Breast epithelium (tissue), 4 donors: ENCODE results near the gene MAFB. TPM values are rescaled to one million over a fixed set of nuclear protein-coding genes. Genes with fewer than 3 reads are reported as not detected.

Experiments
- DNase-seq, 2 donors: peaks; one replicate each; pipeline ENCODE4 v3.0.0-alpha.2; 2019; ENCODE audit warnings: low spot score in 2 of 2
- H3K27ac ChIP-seq, 2 donors: fragments of 200-600 bp; sonication (generic) in 1 of 2; one replicate each; pipeline ENCODE4 v1.5.1; 2016 to 2019; ENCODE audit warnings: mild to moderate bottlenecking in 1 of 2
- H3K27me3 ChIP-seq, 2 donors: fragments of 200-600 bp; sonication (generic) in 1 of 2; one replicate each; pipeline versions ENCODE4 v1.5.1 to v1.6.0; 2017 to 2019; ENCODE audit warnings: control low read depth in 1 of 2, mild to moderate bottlenecking in 1 of 2
- H3K36me3 ChIP-seq: fragments of 200-600 bp; one replicate; pipeline ENCODE4 v1.5.1; 2019
- H3K4me1 ChIP-seq, 2 donors: fragments of 200-600 bp; sonication (generic); one replicate each; pipeline ENCODE4 v1.5.1; 2016 to 2019; ENCODE audit warnings: control low read depth in 1 of 2
- H3K4me3 ChIP-seq, 3 donors: fragments of 200-600 bp; sonication (generic); 1 replicate in 2 of 3; 2 replicates in 1 of 3; pipeline ENCODE4 v1.5.1; 2016 to 2019; ENCODE audit warnings: mild to moderate bottlenecking in 3 of 3, moderate library complexity in 2 of 3
- H3K9me3 ChIP-seq, 2 donors: fragments of 200-600 bp; sonication (generic) in 1 of 2; one replicate each; pipeline ENCODE4 v1.5.1; 2016 to 2019; ENCODE audit warnings: control low read depth in 1 of 2
- CTCF ChIP-seq, 3 donors: fragments of 450-650 bp; IDR thresholded peaks; one replicate each; pipeline ENCODE4 v1.5.1; 2016 to 2017; ENCODE audit warnings: antibody characterized with exemption in 3 of 3, mild to moderate bottlenecking in 3 of 3, moderate library complexity in 3 of 3
- POLR2A ChIP-seq: fragments of 450-650 bp; IDR thresholded peaks from one replicate; pipeline ENCODE4 v1.6.1; 2016; ENCODE audit warnings: antibody characterized with exemption, mild to moderate bottlenecking, moderate library complexity
- POLR2AphosphoS5 ChIP-seq, 3 donors: sonication (generic); formaldehyde crosslinking; IDR thresholded peaks; one replicate each; pipeline ENCODE4 v1.6.1; 2017; ENCODE audit warnings: antibody characterized with exemption in 3 of 3
- intact Hi-C: fragments of 100-400 bp; cut with DNase I; formaldehyde crosslinking; loops from one replicate; pipeline ENCODE4 v1.15.1; 2023; ENCODE audit warnings: low total_unique reads
- total RNA-seq, 3 donors: library from RNA; depleted of rRNA; stranded (reverse); fragments of >200 nt; gene quantifications; one replicate each; pipeline ENCODE4 v1.1.0, GENCODE V29; 2016

The MAFB gene
- total RNA-seq, 3 donors from 2014 or later, result 39.0 to 148 (median 43.9) TPM

GRCh38 chr20:40682104-40682981 is 6.7 kb downstream of the MAFB start:
- TF ChIP-seq POLR2AphosphoS5 (IDR thresholded peaks at IDR 0.05), result no peak
- no peak for TF ChIP-seq POLR2A
- TF ChIP-seq CTCF (IDR thresholded peaks at IDR 0.05), result no peak

GRCh38 chr20:40681684-40682083 is 7.4 kb downstream of the MAFB start:
- Histone ChIP-seq H3K27ac (no peak overlapping the region), H3K9me3 (no peaks in the 10 kb centered on the region), H3K4me1 (no peaks in the 10 kb centered on the region), H3K36me3 (no peaks in the 10 kb centered on the region), H3K4me3 (no peak overlapping the region), H3K27me3 (no peaks in the 10 kb centered on the region)
- no peak for TF ChIP-seq POLR2AphosphoS5 (IDR thresholded peaks at IDR 0.05)
- no peak for TF ChIP-seq POLR2A
- TF ChIP-seq CTCF (IDR thresholded peaks at IDR 0.05), result no peak
- intact Hi-C loops, result loop anchor here (10.0 kb wide), 1 partner anchor 177 kb away; no protein-coding TSS in a partner anchor
- DNase-seq, result no peak

More at GRCh38 chr20:40682104-40682981, 6.7 kb downstream of the MAFB start:
- Histone ChIP-seq H3K36me3 (no peaks in the 10 kb centered on the region), H3K27me3 (no peaks in the 10 kb centered on the region), H3K9me3 (no peaks in the 10 kb centered on the region), H3K4me1 (no peaks in the 10 kb centered on the region), H3K27ac (peak overlapping the region; percentile 59 to 80), H3K4me3 (peak overlapping the region; percentile 78 to 92 (median 83))
- DNase-seq, result no peak
- intact Hi-C loops, result loop anchor here (10.0 kb wide), 1 partner anchor 178 kb away; no protein-coding TSS in a partner anchor

- H3K27me3 ChIP-seq, result no peaks in the 10 kb centered on the region
- no peak for DNase-seq
- no peaks in the 10 kb centered on the region for H3K4me1 ChIP-seq
- TF ChIP-seq CTCF (IDR thresholded peaks at IDR 0.05), result no peak
- TF ChIP-seq POLR2AphosphoS5 (IDR thresholded peaks at IDR 0.05), result no peak
- TF ChIP-seq POLR2A, result no peak
- intact Hi-C loops, result loop anchor here (10.0 kb wide), 1 partner anchor 176 kb away; no protein-coding TSS in a partner anchor
- no peak overlapping the region for H3K4me3 ChIP-seq
- no peak overlapping the region for H3K27ac ChIP-seq
- H3K36me3 ChIP-seq, result no peaks in the 10 kb centered on the region
- H3K9me3 ChIP-seq, result no peaks in the 10 kb centered on the region
Measured at GRCh38 chr20:40681165-40681564, 7.9 kb downstream of the MAFB start.

DNA sequence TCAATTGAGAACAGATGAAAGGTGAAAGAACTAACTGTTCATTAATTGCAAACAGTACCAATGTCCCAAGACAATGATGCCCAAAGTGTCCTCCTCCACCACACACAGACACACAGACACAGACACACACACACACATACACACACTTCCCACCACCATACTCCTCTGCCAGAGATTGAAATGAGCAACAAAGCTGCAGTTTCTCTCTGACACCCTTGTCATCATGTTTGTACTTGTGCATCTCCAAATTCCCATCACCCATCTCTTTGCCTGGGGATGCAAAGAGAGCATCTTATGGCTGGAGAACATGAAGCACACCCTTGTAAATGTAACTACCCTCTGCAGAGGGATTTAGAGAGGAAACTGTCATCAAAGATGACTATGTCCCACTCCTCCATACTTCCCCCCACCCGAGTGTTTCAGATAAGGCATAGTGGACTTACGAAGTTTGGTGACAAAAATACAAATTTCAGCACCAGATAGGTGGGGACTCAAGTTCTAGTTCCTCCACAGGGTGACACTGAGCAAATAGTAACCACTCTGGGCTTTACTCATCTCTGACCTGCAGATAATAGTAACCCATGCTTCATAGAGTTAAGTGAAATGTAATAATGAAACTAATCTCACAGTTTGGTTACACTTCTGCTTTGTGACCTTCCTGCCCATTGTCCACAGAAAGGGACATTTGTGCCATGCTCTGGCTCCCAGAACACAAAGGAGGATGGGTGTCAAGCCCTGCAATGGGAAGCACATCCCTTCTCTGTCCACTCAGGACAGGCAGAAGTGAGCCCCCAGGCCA is 8.7 kb downstream of the MAFB start:
- Histone ChIP-seq H3K27ac (no peak overlapping the region), H3K9me3 (no peaks in the 10 kb centered on the region)

More for the DNA sequence above, 8.7 kb downstream of the MAFB start:
- H3K27me3 ChIP-seq, result no peaks in the 10 kb centered on the region
- no peaks in the 10 kb centered on the region for H3K4me1 ChIP-seq
- TF ChIP-seq POLR2A (no peak), POLR2AphosphoS5 (IDR thresholded peaks at IDR 0.05) (no peak), CTCF (IDR thresholded peaks at IDR 0.05) (no peak)
- intact Hi-C loops, result loop anchor here (10.0 kb wide), 1 partner anchor 176 kb away; no protein-coding TSS in a partner anchor
- DNase-seq, result no peak
- no peak overlapping the region for H3K4me3 ChIP-seq
- no peaks in the 10 kb centered on the region for H3K36me3 ChIP-seq
